Naive thymus-derived CD4-positive, alpha-beta T cell (primary cell): Measurements from ENCODE around the gene USP13. TPM values are rescaled to one million over a fixed set of nuclear protein-coding genes. Genes with fewer than 3 reads are reported as not detected.

Experiments
- ATAC-seq: fragments of 150-1000 bp; cut with Tn5 transposase; 2 replicates; pipeline ENCODE4 v1.10.0; 2021; ENCODE audit warnings: mild to moderate bottlenecking, moderate library complexity
- CTCF ChIA-PET: fragments of 350-600 bp; sonication (Branson Sonifier 250); formaldehyde crosslinking; loops from one replicate; lab custom pipeline; 2021; ENCODE audit warnings: antibody characterized with exemption; lab: Charles Lee
- POLR2A ChIA-PET: fragments of 350-600 bp; sonication (Branson Sonifier 250); formaldehyde crosslinking; loops from one replicate; lab custom pipeline; 2021; ENCODE audit warnings: antibody characterized with exemption, inconsistent platforms; lab: Charles Lee
- DNase-seq, 9 donors: peaks; one replicate each; pipeline versions ENCODE4 v3.0.0 to v3.0.0-alpha.2; 2020 to 2022; ENCODE audit warnings: mixed read lengths in 1 of 9
- H3K27ac ChIP-seq: one replicate; pipeline ENCODE4 v1.7.0; 2013; ENCODE audit warnings: mild to moderate bottlenecking, low read depth, low read length, moderate library complexity
- H3K27me3 ChIP-seq, 2 donors: one replicate each; pipeline ENCODE4 v1.7.0; 2013; ENCODE audit warnings: low read length in 2 of 2, mild to moderate bottlenecking in 2 of 2, moderate library complexity in 2 of 2; ENCODE audit not compliant: control insufficient read depth in 2 of 2, insufficient read depth in 2 of 2
- H3K36me3 ChIP-seq, 3 experiments: 1 replicate in 2 of 3; 2 replicates in 1 of 3; pipeline ENCODE4 v1.7.0; 2013; ENCODE audit warnings: low read length in 3 of 3, mild to moderate bottlenecking in 3 of 3, moderate library complexity in 1 of 3; ENCODE audit not compliant: insufficient read depth in 3 of 3, control insufficient read depth in 2 of 3
- H3K4me1 ChIP-seq, 2 donors: one replicate each; pipeline ENCODE4 v1.7.0; 2013; ENCODE audit warnings: low read length in 2 of 2, mild to moderate bottlenecking in 2 of 2, moderate library complexity in 1 of 2; ENCODE audit not compliant: control insufficient read depth in 2 of 2, insufficient read depth in 2 of 2
- H3K4me3 ChIP-seq: 2 replicates; pipeline ENCODE4 v1.7.0; 2013; ENCODE audit warnings: mild to moderate bottlenecking, low read length
- H3K9me3 ChIP-seq, 3 experiments: 1 replicate in 2 of 3; 2 replicates in 1 of 3; pipeline ENCODE4 v1.7.0; 2013; ENCODE audit warnings: low read length in 3 of 3; ENCODE audit not compliant: control insufficient read depth in 2 of 3
- H3K27ac Mint-ChIP-seq, 9 donors: one replicate each; pipeline ENCODE4 v1.8.0; 2020 to 2022; ENCODE audit warnings: mixed read lengths in 9 of 9, mild to moderate bottlenecking in 8 of 9, moderate library complexity in 5 of 9, inconsistent platforms in 2 of 9
- H3K27me3 Mint-ChIP-seq, 5 donors: one replicate each; pipeline ENCODE4 v1.8.0; 2021 to 2022; ENCODE audit warnings: mixed read lengths in 5 of 5, mild to moderate bottlenecking in 1 of 5
- H3K36me3 Mint-ChIP-seq, 5 donors: one replicate each; pipeline ENCODE4 v1.8.0; 2020 to 2022; ENCODE audit warnings: mixed read lengths in 5 of 5, mild to moderate bottlenecking in 3 of 5, inconsistent platforms in 1 of 5
- H3K4me1 Mint-ChIP-seq, 7 donors: one replicate each; pipeline ENCODE4 v1.8.0; 2020 to 2022; ENCODE audit warnings: mixed read lengths in 7 of 7, mild to moderate bottlenecking in 3 of 7, inconsistent platforms in 1 of 7
- H3K4me3 Mint-ChIP-seq, 10 donors: one replicate each; pipeline ENCODE4 v1.8.0; 2020 to 2022; ENCODE audit warnings: mild to moderate bottlenecking in 10 of 10, mixed read lengths in 10 of 10, moderate library complexity in 6 of 10, inconsistent platforms in 2 of 10
- H3K9me3 Mint-ChIP-seq, 11 donors: one replicate each; pipeline ENCODE4 v1.8.0; 2020 to 2022; ENCODE audit warnings: mixed read lengths in 11 of 11, mild to moderate bottlenecking in 4 of 11, inconsistent platforms in 1 of 11, moderate library complexity in 1 of 11
- intact Hi-C, 2 donors: fragments of 100-400 bp; cut with micrococcal nuclease; formaldehyde crosslinking; loops; one replicate each; pipeline ENCODE4 v1.15.1; 2023
- polyA plus RNA-seq, 2 donors: library from polyadenylated mRNA; unstranded; fragments of 300-500 nt; fragmentation: Illumina TruSeq; gene quantifications; one replicate each; pipeline ENCODE4 v1.2.3, GENCODE V29; 2021
- total RNA-seq, 6 experiments: library from RNA in 5 of 6; stranded (reverse) in 5 of 6; gene quantifications; 1 replicate in 5 of 6; 2 replicates in 1 of 6; pipeline ENCODE4 v1.2.3 and lab custom pipeline; 2021 to 2026

The USP13 gene
- total and polyA plus RNA-seq, 7 experiments from 2014 or later: 5.7 to 9.1 (median 7.7) TPM

DNA sequence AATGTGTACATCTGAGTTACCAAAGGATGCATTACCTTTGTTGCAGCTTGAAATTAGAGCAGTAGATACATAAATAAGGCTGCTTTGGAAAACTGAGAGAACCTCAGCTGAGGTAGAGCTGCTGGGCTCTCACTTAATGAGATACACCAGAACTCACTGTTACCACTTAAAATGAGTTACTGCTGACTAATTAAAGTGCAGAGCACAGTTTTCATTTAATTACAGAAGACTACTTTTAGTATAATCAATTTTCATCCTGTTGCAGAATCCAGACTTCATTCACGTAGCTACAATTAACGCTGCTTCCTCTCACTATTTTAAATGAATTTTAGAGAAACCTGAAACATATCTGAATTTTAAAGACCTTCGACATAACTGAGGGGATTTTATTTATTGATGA is 169.5 kb downstream of the USP13 start:
- CTCF ChIA-PET: no interaction called here
- no peaks in the 10 kb centered on the region for H3K36me3 ChIP-seq
- no peaks in the 10 kb centered on the region for H3K36me3 Mint-ChIP-seq
- peaks cover 5 to 24% (median 12%) of the 10 kb centered on the region in 5 donors for H3K27me3 Mint-ChIP-seq
- no peak for ATAC-seq
- H3K4me3 ChIP-seq: no peak overlapping the region
- no peak for DNase-seq
- no peaks in the 10 kb centered on the region for H3K27me3 ChIP-seq
- H3K9me3 ChIP-seq: no peaks in the 10 kb centered on the region
- H3K4me1 ChIP-seq: no peaks in the 10 kb centered on the region
- H3K4me3 Mint-ChIP-seq: no peak overlapping the region
- H3K27ac Mint-ChIP-seq: no peak overlapping the region
- no peaks in the 10 kb centered on the region for H3K4me1 Mint-ChIP-seq
- H3K9me3 Mint-ChIP-seq: peaks cover 0 to 1% (median 0%) of the 10 kb centered on the region in 11 donors
- no peak overlapping the region for H3K27ac ChIP-seq
- intact Hi-C loops: loop anchor here in 1 of 2 donors (10.0 kb wide), 1 partner anchor 167 kb away; the partner anchor contains the start of gene USP13
- POLR2A ChIA-PET: no interaction called here

DNA sequence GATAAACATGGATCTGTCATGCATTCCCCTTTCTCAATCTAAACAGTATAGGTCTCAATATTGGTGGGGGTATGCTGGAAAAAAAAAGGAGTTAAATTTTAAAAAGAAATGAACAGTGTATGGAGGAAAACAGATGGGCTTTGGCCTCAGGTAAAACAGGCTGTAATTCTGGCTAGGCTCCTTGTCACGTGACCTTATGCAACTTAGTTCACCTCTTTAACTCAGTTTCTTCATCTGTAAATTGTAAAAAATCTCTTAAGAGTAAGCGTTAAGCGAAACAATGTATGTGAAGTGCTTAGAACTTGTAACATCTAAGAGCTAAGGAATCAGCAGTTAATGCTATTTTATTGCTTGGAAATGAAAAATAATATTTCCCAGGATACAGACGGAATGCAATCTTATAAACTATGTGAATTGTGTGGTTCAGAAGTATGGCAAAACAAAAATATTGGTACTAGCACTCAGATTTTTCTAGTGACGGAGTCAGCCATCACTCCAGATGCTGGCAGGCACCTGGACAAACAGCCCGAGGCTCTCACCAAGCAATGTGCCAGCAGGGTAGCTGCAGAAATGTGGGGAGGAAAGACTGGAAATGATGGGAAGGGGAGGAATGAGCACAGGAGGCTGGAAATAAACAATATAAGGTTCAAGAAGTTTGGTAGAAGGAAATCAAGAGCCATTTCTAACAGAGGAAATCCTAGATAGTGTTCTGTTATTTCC is 172.8 kb downstream of the USP13 start:
- Mint-ChIP-seq H3K9me3 (no peaks in the 10 kb centered on the region), H3K4me1 (no peaks in the 10 kb centered on the region), H3K27ac (no peak overlapping the region), H3K36me3 (no peaks in the 10 kb centered on the region), H3K4me3 (no peak overlapping the region), H3K27me3 (peaks cover 2 to 15% (median 11%) of the 10 kb centered on the region in 5 donors)
- Histone ChIP-seq H3K36me3 (no peaks in the 10 kb centered on the region), H3K9me3 (no peaks in the 10 kb centered on the region), H3K27me3 (no peaks in the 10 kb centered on the region), H3K4me1 (no peaks in the 10 kb centered on the region), H3K27ac (no peak overlapping the region), H3K4me3 (no peak overlapping the region)
- DNase-seq (no peak), ATAC-seq (no peak)
- POLR2A ChIA-PET: no interaction called here
- intact Hi-C loops: loop anchor here in 1 of 2 donors (10.0 kb wide), 1 partner anchor 171 kb away; the partner anchor contains the start of gene USP13
- CTCF ChIA-PET: no interaction called here

DNA sequence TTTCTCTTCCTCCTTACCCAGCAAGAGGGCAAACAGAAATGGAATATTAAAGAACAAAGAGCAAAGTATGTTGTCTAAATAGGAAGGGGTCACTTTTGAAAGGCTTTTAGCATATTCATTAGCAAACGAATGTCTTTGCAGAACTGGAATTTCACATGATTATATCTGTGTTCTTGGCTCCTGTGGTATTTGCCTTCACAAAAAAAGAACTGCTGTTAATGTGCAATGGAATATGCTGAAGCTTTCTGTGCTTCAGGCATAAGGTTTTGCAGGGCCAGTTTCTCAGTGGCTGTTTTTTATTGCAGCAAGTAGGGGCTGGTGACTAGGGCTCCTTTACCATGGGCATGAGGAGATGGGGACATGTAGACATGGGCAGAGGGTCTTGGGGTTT is 173.4 kb downstream of the USP13 start:
- no peaks in the 10 kb centered on the region for H3K4me1 ChIP-seq
- no peak for DNase-seq
- no peak overlapping the region for H3K4me3 ChIP-seq
- H3K9me3 ChIP-seq: no peaks in the 10 kb centered on the region
- no peaks in the 10 kb centered on the region for H3K27me3 ChIP-seq
- intact Hi-C loops: loop anchor here in 1 of 2 donors (10.0 kb wide), 1 partner anchor 171 kb away; the partner anchor contains the start of gene USP13
- ChIA-PET POLR2A (no interaction called here), CTCF (no interaction called here)
- H3K36me3 ChIP-seq: no peaks in the 10 kb centered on the region
- Mint-ChIP-seq H3K4me1 (no peaks in the 10 kb centered on the region), H3K36me3 (no peaks in the 10 kb centered on the region), H3K27ac (no peak overlapping the region), H3K4me3 (no peak overlapping the region), H3K9me3 (no peaks in the 10 kb centered on the region), H3K27me3 (peaks cover 0 to 10% (median 9%) of the 10 kb centered on the region in 5 donors)
- no peak for ATAC-seq
- H3K27ac ChIP-seq: no peak overlapping the region

GRCh38 chr3:179828738-179829137 is 175.9 kb downstream of the USP13 start:
- Histone ChIP-seq H3K36me3 (no peaks in the 10 kb centered on the region), H3K9me3 (no peaks in the 10 kb centered on the region), H3K27ac (no peak overlapping the region), H3K4me3 (no peak overlapping the region), H3K27me3 (no peaks in the 10 kb centered on the region), H3K4me1 (no peaks in the 10 kb centered on the region)
- DNase-seq (no peak), ATAC-seq (no peak)
- Mint-ChIP-seq H3K27ac (no peak overlapping the region), H3K4me3 (no peak overlapping the region), H3K27me3 (peaks cover 0 to 10% (median 7%) of the 10 kb centered on the region in 5 donors), H3K4me1 (no peaks in the 10 kb centered on the region), H3K9me3 (no peaks in the 10 kb centered on the region), H3K36me3 (no peaks in the 10 kb centered on the region)
- ChIA-PET POLR2A (no interaction called here), CTCF (no interaction called here)
- intact Hi-C loops: loop anchor here in 1 of 2 donors (10.0 kb wide), 1 partner anchor 174 kb away; the partner anchor contains the start of gene USP13

DNA sequence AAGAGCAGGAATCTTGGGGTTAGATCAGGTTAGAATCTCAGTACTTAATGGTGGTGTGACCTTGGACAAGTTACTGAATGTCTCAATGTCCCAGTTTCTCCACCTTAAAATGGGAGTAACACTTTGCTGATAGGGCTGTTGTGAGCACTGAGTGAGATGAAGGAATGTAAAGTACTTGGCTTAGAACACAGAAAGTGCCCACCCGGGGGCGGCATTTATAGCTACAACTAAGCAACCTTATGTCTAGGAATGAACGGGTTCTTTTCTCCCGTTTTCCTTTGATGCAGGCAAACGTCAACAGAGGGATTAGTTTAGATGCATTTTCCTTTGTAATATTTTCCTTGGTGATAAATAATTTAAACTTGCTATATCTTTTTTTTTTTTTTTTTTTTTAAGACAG is 176.6 kb downstream of the USP13 start:
- ATAC-seq: no peak
- no peaks in the 10 kb centered on the region for H3K36me3 ChIP-seq
- no peaks in the 10 kb centered on the region for H3K9me3 ChIP-seq
- intact Hi-C loops: loop anchor here in 1 of 2 donors (10.0 kb wide), 1 partner anchor 175 kb away; the partner anchor contains the start of gene USP13
- H3K4me3 ChIP-seq: no peak overlapping the region
- no peak overlapping the region for H3K4me3 Mint-ChIP-seq
- H3K27ac Mint-ChIP-seq: no peak overlapping the region
- H3K27me3 Mint-ChIP-seq: peaks cover 0 to 10% (median 7%) of the 10 kb centered on the region in 5 donors
- no peaks in the 10 kb centered on the region for H3K27me3 ChIP-seq
- H3K4me1 Mint-ChIP-seq: no peaks in the 10 kb centered on the region
- no peak for DNase-seq
- ChIA-PET CTCF (no interaction called here), POLR2A (no interaction called here)
- no peaks in the 10 kb centered on the region for H3K9me3 Mint-ChIP-seq
- H3K4me1 ChIP-seq: no peaks in the 10 kb centered on the region
- H3K36me3 Mint-ChIP-seq: no peaks in the 10 kb centered on the region
- H3K27ac ChIP-seq: no peak overlapping the region

GRCh38 chr3:179832333-179832854 is 179.6 kb downstream of the USP13 start:
- no peaks in the 10 kb centered on the region for H3K4me1 ChIP-seq
- intact Hi-C loops: no loop called here
- POLR2A ChIA-PET: no interaction called here
- no peak overlapping the region for H3K4me3 ChIP-seq
- DNase-seq (no peak), ATAC-seq (no peak)
- Mint-ChIP-seq H3K27ac (no peak overlapping the region), H3K4me1 (no peaks in the 10 kb centered on the region), H3K27me3 (peaks cover 0 to 14% (median 4%) of the 10 kb centered on the region in 5 donors), H3K9me3 (no peaks in the 10 kb centered on the region), H3K4me3 (no peak overlapping the region), H3K36me3 (no peaks in the 10 kb centered on the region)
- no peaks in the 10 kb centered on the region for H3K9me3 ChIP-seq
- H3K27me3 ChIP-seq: no peaks in the 10 kb centered on the region
- no peaks in the 10 kb centered on the region for H3K36me3 ChIP-seq
- CTCF ChIA-PET: no interaction called here
- no peak overlapping the region for H3K27ac ChIP-seq
